Neural cell (in vitro differentiated cells): Measurements from ENCODE around the gene ZBTB5.

Experiments used
- EZH2 ChIP-seq: fragments of 200-600, 300-800 bp; shearing (Covaris generic), sonication (generic); IDR thresholded peaks from 2 replicates; pipeline ENCODE4 v1.6.1; 2014; ENCODE audit warnings: antibody characterized with exemption, low read length, borderline replicate concordance, mild to moderate bottlenecking; ENCODE audit not compliant: insufficient read depth, poor library complexity, severe bottlenecking
- MXI1 ChIP-seq: fragments of 450-650 bp; conservative IDR thresholded peaks from 2 replicates; pipeline ENCODE4 v1.6.1; 2014; ENCODE audit warnings: antibody characterized with exemption, mild to moderate bottlenecking; ENCODE audit not compliant: poor library complexity, severe bottlenecking
- POLR2AphosphoS5 ChIP-seq: IDR thresholded peaks from 2 replicates; pipeline ENCODE4 v1.6.1; 2012
- RAD21 ChIP-seq: fragments of 450-650 bp; conservative IDR thresholded peaks from 2 replicates; pipeline ENCODE4 v1.6.1; 2014; ENCODE audit warnings: antibody characterized with exemption, mild to moderate bottlenecking, moderate library complexity
- SMC3 ChIP-seq: fragments of 450-650 bp; conservative IDR thresholded peaks from 2 replicates; pipeline ENCODE4 v1.6.1; 2014; ENCODE audit warnings: antibody characterized with exemption, mild to moderate bottlenecking, moderate library complexity; ENCODE audit not compliant: poor library complexity
- TF ChIP-seq, protein P1 (sequence below): fragments of 450-650 bp; IDR thresholded peaks from 2 replicates; pipeline ENCODE4 v1.5.1; 2014; ENCODE audit warnings: antibody characterized with exemption, mild to moderate bottlenecking, moderate library complexity; ENCODE audit not compliant: poor library complexity, severe bottlenecking

DNA sequence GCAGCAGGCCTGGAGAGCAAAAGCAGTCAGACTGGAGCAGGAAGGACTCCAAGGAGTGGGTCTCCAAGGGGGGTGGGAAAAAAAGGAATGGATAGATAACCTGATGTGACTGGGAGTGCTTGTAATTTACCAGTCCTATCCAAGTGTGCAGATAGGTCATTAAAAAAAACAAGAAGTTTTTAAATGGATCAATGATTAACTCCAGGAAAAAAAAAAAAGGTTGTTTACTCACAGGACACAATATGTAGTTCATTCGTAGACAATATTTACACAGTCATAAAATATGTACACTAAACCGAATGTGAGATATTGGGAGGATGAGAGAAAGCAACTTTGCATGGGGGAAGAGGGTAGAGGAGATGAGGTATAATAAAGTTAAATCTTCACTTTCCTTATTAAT lies 20.4 kb downstream of the ZBTB5 start:
- TF ChIP-seq, protein P1, sequence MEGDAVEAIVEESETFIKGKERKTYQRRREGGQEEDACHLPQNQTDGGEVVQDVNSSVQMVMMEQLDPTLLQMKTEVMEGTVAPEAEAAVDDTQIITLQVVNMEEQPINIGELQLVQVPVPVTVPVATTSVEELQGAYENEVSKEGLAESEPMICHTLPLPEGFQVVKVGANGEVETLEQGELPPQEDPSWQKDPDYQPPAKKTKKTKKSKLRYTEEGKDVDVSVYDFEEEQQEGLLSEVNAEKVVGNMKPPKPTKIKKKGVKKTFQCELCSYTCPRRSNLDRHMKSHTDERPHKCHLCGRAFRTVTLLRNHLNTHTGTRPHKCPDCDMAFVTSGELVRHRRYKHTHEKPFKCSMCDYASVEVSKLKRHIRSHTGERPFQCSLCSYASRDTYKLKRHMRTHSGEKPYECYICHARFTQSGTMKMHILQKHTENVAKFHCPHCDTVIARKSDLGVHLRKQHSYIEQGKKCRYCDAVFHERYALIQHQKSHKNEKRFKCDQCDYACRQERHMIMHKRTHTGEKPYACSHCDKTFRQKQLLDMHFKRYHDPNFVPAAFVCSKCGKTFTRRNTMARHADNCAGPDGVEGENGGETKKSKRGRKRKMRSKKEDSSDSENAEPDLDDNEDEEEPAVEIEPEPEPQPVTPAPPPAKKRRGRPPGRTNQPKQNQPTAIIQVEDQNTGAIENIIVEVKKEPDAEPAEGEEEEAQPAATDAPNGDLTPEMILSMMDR, result no peak
- TF ChIP-seq EZH2, result no peak
- TF ChIP-seq RAD21, result no peak
- TF ChIP-seq SMC3, result no peak
- no peak for TF ChIP-seq POLR2AphosphoS5
- TF ChIP-seq MXI1, result no peak
